ENCODE data around the gene MFAP4. TPM values are rescaled to one million over a fixed set of nuclear protein-coding genes. Genes with fewer than 3 reads are reported as not detected.

The MFAP4 gene
- total and polyA plus RNA-seq, 9 of the 15 experiments (the other 6 are each of a cell fraction or from before 2014, with no cell fraction given), result 0.07 to 0.24 TPM; not detected in 7

GRCh38 chr17:19377602-19378415, 9.2 kb downstream of the MFAP4 start (continued):
- TF ChIP-seq THAP12 (CRISPR knock-in tag; IDR thresholded peaks at IDR 0.05) (peak; percentile 99), PYGO2 (tag; IDR thresholded peaks at IDR 0.05) (no peak), GTF2E2 (tag; IDR thresholded peaks at IDR 0.05) (no peak), NFRKB (IDR thresholded peaks at IDR 0.05; ENCODE audit: low read depth) (no peak), YBX1 (IDR thresholded peaks at IDR 0.05) (no peak), HDGF (IDR thresholded peaks at IDR 0.05) (no peak; the same call in 1 of the 2 replicates), ZMIZ1 (IDR thresholded peaks at IDR 0.05; ENCODE audit: low read depth in 2 of 2, low read length in 2 of 2) (no peak), KAT2B (IDR thresholded peaks at IDR 0.05; ENCODE audit: low read depth, low read length) (peak; percentile 11), TSHZ1 (CRISPR knock-in tag; IDR thresholded peaks at IDR 0.05) (no peak), FOXM1 (IDR thresholded peaks at IDR 0.05; ENCODE audit: low read depth) (no peak), FOXM1 (CRISPR knock-in tag; IDR thresholded peaks at IDR 0.05; ENCODE audit: low read depth) (no peak), ZNF584 (CRISPR knock-in tag; IDR thresholded peaks at IDR 0.05; ENCODE audit: low read depth) (no peak), CEBPB (tag; IDR thresholded peaks at IDR 0.05) (no peak), FOXK1 (CRISPR knock-in tag; IDR thresholded peaks at IDR 0.05; ENCODE audit: borderline replicate concordance) (no peak), TEAD2 (tag; IDR thresholded peaks at IDR 0.05) (no peak), CHD1 (IDR thresholded peaks at IDR 0.05; ENCODE audit: low read length) (no peak), TFE3 (CRISPR knock-in tag; IDR thresholded peaks at IDR 0.05) (no peak)
